ENCODE data around the gene NCBP2. TPM values are rescaled to one million over a fixed set of nuclear protein-coding genes. Genes with fewer than 3 reads are reported as not detected.
A peak's percentile ranks its signal among the peaks of the same experiment; 100 is the strongest.
"Not testable (repeated sequence)": the region's sequence is repeated elsewhere in the genome, so short reads cannot be mapped to it uniquely, and the experiment has no call there.

NCBP2 gene
- total RNA-seq, 1 donor, result 43.1 TPM

- Histone ChIP-seq H3K27me3 (ENCODE audit: insufficient read depth, low read length) (no peaks in the 10 kb centered on the region), H3K4me2 (ENCODE audit: insufficient read depth, low read length) (no peak overlapping the region), H3K79me2 (ENCODE audit: insufficient read depth, low read length) (peaks cover 21% of the 10 kb centered on the region), H3K4me1 (ENCODE audit: insufficient read depth, low read length) (peaks cover 7% of the 10 kb centered on the region), H3K36me3 (ENCODE audit: insufficient read depth, low read length) (no peaks in the 10 kb centered on the region), H3K27ac (ENCODE audit: low read depth, low read length) (no peak overlapping the region), H4K20me1 (ENCODE audit: insufficient read depth, low read length) (no peaks in the 10 kb centered on the region), H2AFZ (ENCODE audit: low read length) (no peak overlapping the region), H3K9me3 (ENCODE audit: low read depth, low read length) (no peaks in the 10 kb centered on the region), H3K4me3 (ENCODE audit: insufficient read depth, low read length) (no peak overlapping the region)
- peak; percentile 88 for DNase-seq (ENCODE audit: insufficient read length, low spot score, missing footprints)
- peak; percentile 20 for TF ChIP-seq CTCF (IDR thresholded peaks at IDR 0.05; ENCODE audit: extremely low read depth, low read depth, low read length)
Observed at GRCh38 chr3:196947136-196947859, 5.0 kb upstream of the NCBP2 start.

DNA sequence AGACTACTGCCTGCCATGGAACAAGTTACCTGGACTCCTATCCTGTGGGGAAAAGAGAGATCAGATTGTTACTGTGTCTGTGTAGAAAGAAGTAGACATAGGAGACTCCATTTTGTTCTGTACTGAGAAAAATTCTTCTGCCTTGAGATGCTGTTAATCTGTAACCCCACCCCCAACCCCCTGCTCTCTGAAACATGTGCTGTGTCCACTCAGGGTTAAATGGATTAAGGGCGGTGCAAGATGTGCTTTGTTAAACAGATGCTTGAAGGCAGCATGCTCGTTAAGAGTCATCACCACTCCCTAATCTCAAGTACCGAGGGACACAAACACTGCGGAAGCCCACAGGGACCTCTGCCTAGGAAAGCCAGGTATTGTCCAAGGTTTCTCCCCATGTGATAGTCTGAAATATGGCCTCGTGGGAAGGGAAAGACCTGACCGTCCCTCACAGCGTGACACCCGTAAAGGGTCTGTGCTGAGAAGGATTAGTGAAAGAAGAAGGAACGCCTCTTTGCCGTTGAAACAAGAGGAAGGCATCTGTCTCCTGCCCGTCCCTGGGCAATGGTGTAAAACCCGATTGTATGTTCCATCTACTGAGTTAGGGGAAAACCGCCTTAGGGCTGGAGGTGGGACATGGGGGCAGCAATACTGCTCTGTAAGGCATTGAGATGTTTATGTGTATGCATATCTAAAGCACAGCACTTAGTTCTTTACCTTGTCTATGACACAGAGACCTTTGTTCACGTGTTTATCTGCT, 1.9 kb upstream of the NCBP2 start:
- H3K79me2 ChIP-seq (ENCODE audit: insufficient read depth, low read length), result peaks cover 45% of the 10 kb centered on the region
- H3K4me3 ChIP-seq (ENCODE audit: insufficient read depth, low read length); H3K36me3 ChIP-seq (ENCODE audit: insufficient read depth, low read length); H3K27me3 ChIP-seq (ENCODE audit: insufficient read depth, low read length); H4K20me1 ChIP-seq (ENCODE audit: insufficient read depth, low read length); H3K9me3 ChIP-seq (ENCODE audit: low read depth, low read length); H3K27ac ChIP-seq (ENCODE audit: low read depth, low read length); DNase-seq (ENCODE audit: insufficient read length, low spot score, missing footprints); H2AFZ ChIP-seq (ENCODE audit: low read length): not testable (repeated sequence)
- peaks cover 17% of the 10 kb centered on the region for H3K4me1 ChIP-seq (ENCODE audit: insufficient read depth, low read length)
- H3K4me2 ChIP-seq (ENCODE audit: insufficient read depth, low read length), result peak overlapping the region; percentile 83

DNA sequence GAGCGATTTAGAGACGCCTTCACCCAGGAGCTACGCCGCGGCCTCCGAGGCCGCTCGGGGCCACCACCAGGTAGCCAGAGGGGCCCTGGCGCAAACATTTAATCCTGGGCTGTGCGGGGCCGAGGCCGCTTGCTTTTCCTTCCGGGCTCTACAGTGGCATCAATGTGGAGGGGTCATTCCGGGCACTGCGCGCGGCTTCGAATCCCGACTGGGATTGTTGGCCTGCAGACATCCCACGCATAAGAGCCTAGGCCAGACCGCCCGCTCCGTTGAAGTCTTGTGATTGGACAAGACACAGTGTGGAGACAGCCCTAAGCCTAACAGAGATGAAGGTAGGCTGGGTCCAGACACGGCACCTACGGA, 568 bp upstream of the NCBP2 start:
- H3K79me2 ChIP-seq (ENCODE audit: insufficient read depth, low read length), result peaks cover 53% of the 10 kb centered on the region
- H3K4me2 ChIP-seq (ENCODE audit: insufficient read depth, low read length), result peak overlapping the region; percentile 83
- H3K27me3 ChIP-seq (ENCODE audit: insufficient read depth, low read length), result no peaks in the 10 kb centered on the region
- no peaks in the 10 kb centered on the region for H3K9me3 ChIP-seq (ENCODE audit: low read depth, low read length)
- H3K36me3 ChIP-seq (ENCODE audit: insufficient read depth, low read length), result peaks cover 19% of the 10 kb centered on the region
- H4K20me1 ChIP-seq (ENCODE audit: insufficient read depth, low read length), result peaks cover 5% of the 10 kb centered on the region
- H3K4me3 ChIP-seq (ENCODE audit: insufficient read depth, low read length), result peak overlapping the region; percentile 99
- TF ChIP-seq CTCF (IDR thresholded peaks at IDR 0.05; ENCODE audit: extremely low read depth, low read depth, low read length), result no peak
- peak overlapping the region; percentile 98 for H3K27ac ChIP-seq (ENCODE audit: low read depth, low read length)
- DNase-seq (ENCODE audit: insufficient read length, low spot score, missing footprints), result peak; percentile 79
- H2AFZ ChIP-seq (ENCODE audit: low read length), result peak overlapping the region; percentile 57
- H3K4me1 ChIP-seq (ENCODE audit: insufficient read depth, low read length), result peaks cover 17% of the 10 kb centered on the region

DNA sequence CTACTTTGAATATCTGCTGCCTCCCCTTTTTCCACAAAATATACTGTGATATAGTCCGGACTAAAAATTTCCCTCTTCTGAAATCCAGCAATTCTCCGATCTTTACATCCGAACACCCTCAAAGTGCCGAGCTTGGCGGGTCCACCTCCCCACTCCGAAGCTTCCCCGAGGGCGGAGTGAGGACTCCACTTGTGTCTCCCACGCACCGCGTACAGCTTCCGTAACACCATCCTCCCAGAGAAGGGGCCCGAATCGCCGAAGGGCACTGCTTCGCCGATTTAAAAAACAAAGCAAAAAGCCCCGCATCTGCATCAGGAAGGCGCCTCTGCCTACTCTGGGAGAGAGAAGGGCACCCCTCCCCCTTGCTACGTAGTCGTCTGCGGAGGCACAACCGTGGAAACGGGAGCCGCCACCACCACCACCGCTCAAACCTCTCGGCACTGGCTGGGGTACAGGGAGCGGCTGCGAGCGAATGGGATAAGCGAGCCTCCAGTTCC, 551 bp downstream of the NCBP2 start:
- Histone ChIP-seq H3K4me3 (ENCODE audit: insufficient read depth, low read length) (peak overlapping the region; percentile 99), H3K4me2 (ENCODE audit: insufficient read depth, low read length) (peak overlapping the region; percentile 83), H3K79me2 (ENCODE audit: insufficient read depth, low read length) (peaks cover 62% of the 10 kb centered on the region), H3K27ac (ENCODE audit: low read depth, low read length) (peak overlapping the region; percentile 98), H3K27me3 (ENCODE audit: insufficient read depth, low read length) (no peaks in the 10 kb centered on the region), H4K20me1 (ENCODE audit: insufficient read depth, low read length) (peaks cover 5% of the 10 kb centered on the region), H3K9me3 (ENCODE audit: low read depth, low read length) (no peaks in the 10 kb centered on the region), H3K4me1 (ENCODE audit: insufficient read depth, low read length) (peaks cover 17% of the 10 kb centered on the region), H3K36me3 (ENCODE audit: insufficient read depth, low read length) (peaks cover 30% of the 10 kb centered on the region), H2AFZ (ENCODE audit: low read length) (peak overlapping the region; percentile 97)
- TF ChIP-seq CTCF (IDR thresholded peaks at IDR 0.05; ENCODE audit: extremely low read depth, low read depth, low read length), result no peak
- DNase-seq (ENCODE audit: insufficient read length, low spot score, missing footprints), result peak; percentile 81

All from osteoblast (primary cell).